Ishikawa (cell line): Measurements from ENCODE around the gene SUCLG2.

Experiments used
- CEBPB ChIP-seq: IDR thresholded peaks from 2 replicates; pipeline ENCODE4 v1.6.1; 2012
- CREB1 ChIP-seq: IDR thresholded peaks from 2 replicates; pipeline ENCODE4 v1.6.1; 2012; ENCODE audit warnings: low read depth
- EP300 ChIP-seq: IDR thresholded peaks from 2 replicates; pipeline ENCODE4 v1.6.1; 2012; ENCODE audit warnings: borderline replicate concordance
- NFIC ChIP-seq: IDR thresholded peaks from 2 replicates; pipeline ENCODE4 v1.6.1; 2012
- RAD21 ChIP-seq: IDR thresholded peaks from 2 replicates; pipeline ENCODE4 v1.6.1; 2012; ENCODE audit warnings: low read depth
- TCF12 ChIP-seq: IDR thresholded peaks from 2 replicates; pipeline ENCODE4 v1.6.1; 2012; ENCODE audit warnings: low read depth
- TEAD4 ChIP-seq: IDR thresholded peaks from 2 replicates; pipeline ENCODE4 v1.6.1; 2012
- YY1 ChIP-seq: IDR thresholded peaks from 2 replicates; pipeline ENCODE4 v1.6.1; 2012; ENCODE audit warnings: low read depth
- ZBTB7A ChIP-seq: IDR thresholded peaks from 2 replicates; pipeline ENCODE4 v1.6.1; 2012; ENCODE audit warnings: low read depth
- TF ChIP-seq, protein P1 (sequence below): IDR thresholded peaks from 2 replicates; pipeline ENCODE4 v1.6.1; 2012; ENCODE audit warnings: low read depth, mild to moderate bottlenecking
- TF ChIP-seq, protein P2 (sequence below): IDR thresholded peaks from 2 replicates; pipeline ENCODE4 v1.6.1; 2012

DNA sequence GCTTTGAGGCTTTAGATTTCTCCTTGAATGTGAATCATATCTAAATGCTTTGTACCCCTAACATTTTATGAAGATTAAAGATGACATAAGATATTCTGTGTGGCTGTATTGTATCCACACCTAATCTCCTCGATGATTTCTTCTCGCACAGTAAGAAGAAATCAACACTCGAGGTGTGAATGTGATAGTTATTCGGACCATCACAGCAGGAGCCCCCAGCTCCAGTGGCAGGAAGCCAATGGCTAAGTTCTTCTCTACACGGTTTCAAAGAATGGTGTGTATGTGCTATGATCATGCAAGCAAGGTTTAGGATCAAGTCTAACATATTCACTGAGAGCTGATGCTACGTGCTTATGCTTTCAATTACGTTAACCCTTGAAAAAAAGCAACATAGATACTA lies 271.0 kb downstream of the SUCLG2 start:
- TF ChIP-seq, protein P1, sequence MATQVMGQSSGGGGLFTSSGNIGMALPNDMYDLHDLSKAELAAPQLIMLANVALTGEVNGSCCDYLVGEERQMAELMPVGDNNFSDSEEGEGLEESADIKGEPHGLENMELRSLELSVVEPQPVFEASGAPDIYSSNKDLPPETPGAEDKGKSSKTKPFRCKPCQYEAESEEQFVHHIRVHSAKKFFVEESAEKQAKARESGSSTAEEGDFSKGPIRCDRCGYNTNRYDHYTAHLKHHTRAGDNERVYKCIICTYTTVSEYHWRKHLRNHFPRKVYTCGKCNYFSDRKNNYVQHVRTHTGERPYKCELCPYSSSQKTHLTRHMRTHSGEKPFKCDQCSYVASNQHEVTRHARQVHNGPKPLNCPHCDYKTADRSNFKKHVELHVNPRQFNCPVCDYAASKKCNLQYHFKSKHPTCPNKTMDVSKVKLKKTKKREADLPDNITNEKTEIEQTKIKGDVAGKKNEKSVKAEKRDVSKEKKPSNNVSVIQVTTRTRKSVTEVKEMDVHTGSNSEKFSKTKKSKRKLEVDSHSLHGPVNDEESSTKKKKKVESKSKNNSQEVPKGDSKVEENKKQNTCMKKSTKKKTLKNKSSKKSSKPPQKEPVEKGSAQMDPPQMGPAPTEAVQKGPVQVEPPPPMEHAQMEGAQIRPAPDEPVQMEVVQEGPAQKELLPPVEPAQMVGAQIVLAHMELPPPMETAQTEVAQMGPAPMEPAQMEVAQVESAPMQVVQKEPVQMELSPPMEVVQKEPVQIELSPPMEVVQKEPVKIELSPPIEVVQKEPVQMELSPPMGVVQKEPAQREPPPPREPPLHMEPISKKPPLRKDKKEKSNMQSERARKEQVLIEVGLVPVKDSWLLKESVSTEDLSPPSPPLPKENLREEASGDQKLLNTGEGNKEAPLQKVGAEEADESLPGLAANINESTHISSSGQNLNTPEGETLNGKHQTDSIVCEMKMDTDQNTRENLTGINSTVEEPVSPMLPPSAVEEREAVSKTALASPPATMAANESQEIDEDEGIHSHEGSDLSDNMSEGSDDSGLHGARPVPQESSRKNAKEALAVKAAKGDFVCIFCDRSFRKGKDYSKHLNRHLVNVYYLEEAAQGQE, result no peak
- no peak for TF ChIP-seq EP300
- TF ChIP-seq YY1, result no peak
- TF ChIP-seq, protein P2, sequence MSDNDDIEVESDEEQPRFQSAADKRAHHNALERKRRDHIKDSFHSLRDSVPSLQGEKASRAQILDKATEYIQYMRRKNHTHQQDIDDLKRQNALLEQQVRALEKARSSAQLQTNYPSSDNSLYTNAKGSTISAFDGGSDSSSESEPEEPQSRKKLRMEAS, result no peak
- TF ChIP-seq RAD21, result no peak
- TF ChIP-seq NFIC, result no peak
- no peak for TF ChIP-seq TEAD4
- TF ChIP-seq CEBPB, result no peak
- no peak for TF ChIP-seq ZBTB7A
- no peak for TF ChIP-seq TCF12
- no peak for TF ChIP-seq CREB1
